ENCODE data around the gene UFC1. TPM values are rescaled to one million over a fixed set of nuclear protein-coding genes. Genes with fewer than 3 reads are reported as not detected.

The UFC1 gene
- total RNA-seq, 1 donor from 2014 or later = 84.4 TPM

DNA sequence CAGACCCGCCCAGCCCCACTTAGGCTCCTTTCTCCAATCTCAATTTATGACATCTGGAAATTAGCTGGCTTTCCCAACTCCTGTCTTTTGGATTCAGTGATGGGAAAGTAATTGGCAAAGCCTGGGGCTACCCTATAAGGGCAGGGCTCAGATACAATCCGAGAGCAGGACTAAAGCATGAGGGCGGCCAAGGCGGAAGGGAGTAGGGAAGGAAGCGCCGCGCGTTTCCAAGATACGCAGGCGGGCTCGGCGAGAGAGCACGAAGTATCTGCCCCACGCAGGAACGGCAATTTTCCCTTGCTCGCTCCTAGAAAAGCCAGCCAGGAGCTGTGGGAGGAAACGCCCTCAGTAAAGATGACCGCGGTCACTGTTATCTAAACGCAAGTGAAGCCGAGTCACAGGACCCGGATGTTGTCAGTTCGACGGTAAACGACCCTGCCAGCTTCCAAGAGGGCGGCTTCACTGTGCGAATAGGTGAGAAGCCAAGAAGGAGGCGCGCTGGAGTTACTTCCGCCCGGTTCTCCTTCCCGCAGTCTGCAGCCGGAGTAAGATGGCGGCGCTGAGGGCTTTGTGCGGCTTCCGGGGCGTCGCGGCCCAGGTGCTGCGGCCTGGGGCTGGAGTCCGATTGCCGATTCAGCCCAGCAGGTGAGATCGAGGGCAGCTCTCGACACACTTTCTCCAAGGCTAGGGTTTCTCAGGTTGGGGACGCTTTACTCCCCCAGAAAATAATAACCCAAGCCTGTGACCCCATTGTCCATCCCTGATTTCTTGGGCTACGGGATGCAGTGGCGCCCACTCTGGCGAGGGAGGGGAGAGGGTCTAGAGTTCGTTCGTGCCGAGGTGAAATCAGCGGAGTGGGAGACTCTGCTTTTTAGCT lies 48.3 kb downstream of the UFC1 start, which contains the start of gene NDUFS2:
Gene NDUFS2, plus strand, starts transcription at position 532 of the 877 bp plus-strand sequence. Its CDS starts 19 bp downstream, at position 551.
- peak within 1 kb of the TSS; percentile 98 for H3K27ac ChIP-seq
- H3K4me3 ChIP-seq = peak within 1 kb of the TSS; percentile 89
- peak; percentile 97 for DNase-seq
- H3K9me3 ChIP-seq = no peaks in the 10 kb centered on the region
- peaks cover 72% of the 10 kb centered on the region for H3K4me1 ChIP-seq
- TF ChIP-seq CTCF (IDR thresholded peaks at IDR 0.05) = no peak
- peak; percentile 96 for ATAC-seq
- intact Hi-C loops (cut with DNase I) = no loop called here
- H3K36me3 ChIP-seq = peaks cover 37% of the 10 kb centered on the region
- no peaks in the 10 kb centered on the region for H3K27me3 ChIP-seq

GRCh38 chr1:161206411-161207140 lies 52.8 kb downstream of the UFC1 start:
- H3K9me3 ChIP-seq = no peaks in the 10 kb centered on the region
- H3K27me3 ChIP-seq = no peaks in the 10 kb centered on the region
- TF ChIP-seq CTCF (IDR thresholded peaks at IDR 0.05) = no peak
- H3K4me1 ChIP-seq = peaks cover 39% of the 10 kb centered on the region
- intact Hi-C loops (cut with DNase I) = no loop called here
- H3K27ac ChIP-seq = peak overlapping the region; percentile 78
- H3K4me3 ChIP-seq = no peak overlapping the region
- DNase-seq (no peak), ATAC-seq (no peak)
- H3K36me3 ChIP-seq = peaks cover 80% of the 10 kb centered on the region

DNA sequence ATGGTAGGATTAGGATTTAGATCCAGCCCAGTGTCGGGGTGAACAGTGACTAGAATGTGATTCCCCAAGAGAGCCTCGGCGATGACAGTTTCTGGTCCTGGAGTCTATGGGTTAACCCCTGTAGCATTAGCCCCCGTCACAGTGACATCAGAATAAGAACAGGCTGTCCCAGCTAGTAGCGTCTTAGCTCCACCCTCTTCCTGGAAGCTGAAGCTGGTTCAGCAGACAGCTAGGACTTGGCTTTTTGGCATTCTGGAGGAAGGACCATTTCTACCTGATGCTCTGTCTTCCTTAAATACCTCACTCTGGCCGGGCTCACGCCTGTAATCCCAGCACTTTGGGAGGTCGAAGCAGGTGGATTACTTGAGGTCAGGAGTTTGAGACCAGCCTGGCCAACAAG lies 53.4 kb downstream of the UFC1 start:
- peak; percentile 37 for ATAC-seq
- Histone ChIP-seq H3K9me3 (no peaks in the 10 kb centered on the region), H3K27ac (peak overlapping the region; percentile 78), H3K4me3 (peak overlapping the region; percentile 11), H3K36me3 (peaks cover 86% of the 10 kb centered on the region), H3K4me1 (peaks cover 36% of the 10 kb centered on the region), H3K27me3 (no peaks in the 10 kb centered on the region)
- TF ChIP-seq CTCF (IDR thresholded peaks at IDR 0.05) = no peak
- no peak for DNase-seq
- intact Hi-C loops (cut with DNase I) = no loop called here

Other genes starting within 250 kb of the UFC1 start
- gene ITLN2, start 199.2 kb upstream of the UFC1 start, total RNA-seq = 44.1 TPM
- gene F11R, start 132.8 kb upstream of the UFC1 start, total RNA-seq = 167 TPM
- 50.6 TPM for gene TSTD1, start 115.0 kb upstream of the UFC1 start, total RNA-seq
- 67.6 TPM for gene USF1, start 108.0 kb upstream of the UFC1 start, total RNA-seq
- gene ARHGAP30, start 84.1 kb upstream of the UFC1 start, total RNA-seq = 38.0 TPM
- gene NECTIN4, start 64.4 kb upstream of the UFC1 start, total RNA-seq = 5.4 TPM
- 3.2 TPM for gene KLHDC9, start 55.6 kb upstream of the UFC1 start, total RNA-seq
- 56.2 TPM for gene PFDN2, start 35.9 kb upstream of the UFC1 start, total RNA-seq
- gene NIT1, start 35.9 kb upstream of the UFC1 start, total RNA-seq = 42.1 TPM
- gene DEDD, start 21.3 kb upstream of the UFC1 start, total RNA-seq = 37.5 TPM
- gene USP21, start 5.5 kb downstream of the UFC1 start, total RNA-seq = 27.7 TPM
- gene PPOX, start 12.4 kb downstream of the UFC1 start, total RNA-seq = 23.3 TPM
- gene B4GALT3, start 23.5 kb downstream of the UFC1 start, total RNA-seq = 35.7 TPM
- gene ADAMTS4, start 45.1 kb downstream of the UFC1 start, total RNA-seq = 7.8 TPM
- 66.9 TPM for gene NDUFS2, start 48.4 kb downstream of the UFC1 start, total RNA-seq
- gene FCER1G, start 61.3 kb downstream of the UFC1 start, total RNA-seq = 158 TPM
- gene APOA2, start 69.7 kb downstream of the UFC1 start, total RNA-seq = not detected
- gene TOMM40L, start 72.1 kb downstream of the UFC1 start, total RNA-seq = 11.6 TPM
- not detected for gene NR1I3, start 84.2 kb downstream of the UFC1 start, total RNA-seq
- 8.2 TPM for gene PCP4L1, start 104.8 kb downstream of the UFC1 start, total RNA-seq
- gene MPZ, start 156.0 kb downstream of the UFC1 start, total RNA-seq = 2.5 TPM
- 158 TPM for gene SDHC, start 160.4 kb downstream of the UFC1 start, total RNA-seq
- gene CFAP126, start 213.9 kb downstream of the UFC1 start, total RNA-seq = not detected

Data from upper lobe of right lung (tissue), 1 donor.